A673 (cell line): ENCODE measurements around the gene DCC. TPM values are rescaled to one million over a fixed set of nuclear protein-coding genes. Genes with fewer than 3 reads are reported as not detected.

ENCODE experiments used
- BruUV-seq: library from RNA; stranded (reverse); fragments of 400-500 nt; replicated peaks from 2 replicates; lab custom pipeline; 2021; lab: Mats Ljungman, UMichigan
- CTCF ChIA-PET: fragments of 300-600 bp; sonication (Branson Sonifier 250); formaldehyde crosslinking; loops from one replicate; lab custom pipeline; 2022; ENCODE audit warnings: antibody characterized with exemption; lab: Charles Lee
- POLR2A ChIA-PET: fragments of 300-600 bp; sonication (Branson Sonifier 250); formaldehyde crosslinking; loops from one replicate; lab custom pipeline; 2022; ENCODE audit warnings: antibody characterized with exemption; ENCODE audit not compliant: low non-redundant PET; lab: Charles Lee
- DNase-seq: peaks from one replicate; pipeline ENCODE4 v3.0.0-alpha.2; 2015; ENCODE audit warnings: low spot score
- H3K27ac ChIP-seq: fragments of 200-600 bp; sonication (generic); 2 replicates; pipeline ENCODE4 v1.5.1; 2016; ENCODE audit warnings: mixed run types, low read depth, mild to moderate bottlenecking, mixed read lengths, antibody characterized with exemption, low read length; ENCODE audit not compliant: poor library complexity, severe bottlenecking
- H3K27me3 ChIP-seq: fragments of 200-600 bp; sonication (generic); replicated peaks from 2 replicates; pipeline ENCODE4 v1.6.1; 2017; ENCODE audit warnings: mixed run types, low read depth, mild to moderate bottlenecking, mixed read lengths, antibody characterized with exemption, low read length; ENCODE audit not compliant: insufficient read depth, poor library complexity
- H3K36me3 ChIP-seq: fragments of 200-600 bp; sonication (generic); 2 replicates; pipeline ENCODE4 v1.6.1; 2016; ENCODE audit warnings: mixed run types, mild to moderate bottlenecking, mixed read lengths, antibody characterized with exemption, low read length; ENCODE audit not compliant: insufficient read depth, poor library complexity, severe bottlenecking
- H3K4me1 ChIP-seq: fragments of 200-600 bp; sonication (generic); 2 replicates; pipeline ENCODE4 v1.6.1; 2017; ENCODE audit warnings: mixed run types, mild to moderate bottlenecking, mixed read lengths, antibody characterized with exemption, low read length; ENCODE audit not compliant: insufficient read depth, poor library complexity, severe bottlenecking
- H3K4me3 ChIP-seq: fragments of 200-600 bp; sonication (generic); 2 replicates; pipeline ENCODE4 v1.5.1; 2016; ENCODE audit warnings: low read depth, mixed run types, mild to moderate bottlenecking, mixed read lengths, low read length; ENCODE audit not compliant: poor library complexity, severe bottlenecking
- H3K9me3 ChIP-seq: fragments of 200-600 bp; sonication (generic); 2 replicates; pipeline ENCODE4 v1.6.1; 2016; ENCODE audit warnings: mixed run types, low read depth, mild to moderate bottlenecking, mixed read lengths, antibody characterized with exemption, low read length; ENCODE audit not compliant: poor library complexity, severe bottlenecking
- CTCF ChIP-seq: fragments of 300-800, 200-600 bp; sonication (generic); conservative IDR thresholded peaks from 2 replicates; pipeline ENCODE4 v1.5.1; 2017; ENCODE audit warnings: low read depth, mild to moderate bottlenecking, antibody characterized with exemption, low read length, moderate library complexity, mixed read lengths
- EZH2 ChIP-seq: fragments of 200-600 bp; sonication (generic); IDR thresholded peaks from 2 replicates; pipeline ENCODE4 v1.6.1; 2017; ENCODE audit warnings: borderline replicate concordance, low read depth, mild to moderate bottlenecking, mixed read lengths, antibody characterized with exemption, low read length; ENCODE audit not compliant: poor library complexity, severe bottlenecking
- intact Hi-C: fragments of 100-400 bp; cut with micrococcal nuclease; formaldehyde crosslinking; loops from one replicate; pipeline ENCODE4 v1.10.0; 2022; ENCODE audit not compliant: unreplicated experiment
- total RNA-seq: library from RNA; stranded (reverse); gene quantifications from 2 replicates; pipeline ENCODE4 v1.2.3, GENCODE V29; 2021

The DCC gene
- total RNA-seq, 1 experiment from 2014 or later, result 93.0 TPM

GRCh38 chr18:52933356-52933755, 593.4 kb downstream of the DCC start:
- intact Hi-C loops, result no loop called here
- no peak overlapping the region for H3K4me3 ChIP-seq
- no peaks in the 10 kb centered on the region for H3K4me1 ChIP-seq
- H3K9me3 ChIP-seq, result no peaks in the 10 kb centered on the region
- H3K36me3 ChIP-seq, result no peaks in the 10 kb centered on the region
- BruUV-seq, result no TSS peak
- no peaks in the 10 kb centered on the region for H3K27me3 ChIP-seq
- no peak for TF ChIP-seq EZH2
- no peak for TF ChIP-seq CTCF
- CTCF ChIA-PET, result no interaction called here
- DNase-seq, result no peak
- POLR2A ChIA-PET, result no interaction called here
- H3K27ac ChIP-seq, result no peak overlapping the region

- POLR2A ChIA-PET, result no interaction called here
- CTCF ChIA-PET, result no interaction called here
- no TSS peak for BruUV-seq
- TF ChIP-seq EZH2, result no peak
- no peak for TF ChIP-seq CTCF
- no peaks in the 10 kb centered on the region for H3K4me1 ChIP-seq
- DNase-seq, result no peak
- intact Hi-C loops, result no loop called here
- H3K9me3 ChIP-seq, result no peaks in the 10 kb centered on the region
- H3K27me3 ChIP-seq, result no peaks in the 10 kb centered on the region
- H3K36me3 ChIP-seq, result no peaks in the 10 kb centered on the region
- no peak overlapping the region for H3K4me3 ChIP-seq
- H3K27ac ChIP-seq, result no peak overlapping the region
Measured at GRCh38 chr18:52936931-52937330, 596.9 kb downstream of the DCC start.

- H3K4me3 ChIP-seq, result no peak overlapping the region
- TF ChIP-seq CTCF, result no peak
- no peak for TF ChIP-seq EZH2
- no peaks in the 10 kb centered on the region for H3K27me3 ChIP-seq
- no peak overlapping the region for H3K27ac ChIP-seq
- H3K9me3 ChIP-seq, result no peaks in the 10 kb centered on the region
- DNase-seq, result no peak
- ChIA-PET CTCF (no interaction called here), POLR2A (no interaction called here)
- no peaks in the 10 kb centered on the region for H3K4me1 ChIP-seq
- intact Hi-C loops, result no loop called here
- no peaks in the 10 kb centered on the region for H3K36me3 ChIP-seq
- BruUV-seq, result no TSS peak
Measured at GRCh38 chr18:52937840-52938239, 597.8 kb downstream of the DCC start.
